Heart left ventricle (tissue), 13 donors: Measurements from ENCODE around the gene ANK3.

Source experiments
- POLR2A ChIP-seq, 2 donors: fragments of 450-650 bp; IDR thresholded peaks; one replicate each; pipeline ENCODE4 v1.6.1; 2017; ENCODE audit warnings: antibody characterized with exemption in 2 of 2, mild to moderate bottlenecking in 2 of 2, moderate library complexity in 2 of 2
- TF ChIP-seq, protein P1 (sequence below), 12 donors: fragments of 200-600 bp; sonication (generic) in 4 of 12; IDR thresholded peaks; one replicate each; pipeline versions ENCODE4 v1.5.0 to v1.8.0; 2018 to 2022; ENCODE audit warnings: antibody characterized with exemption in 12 of 12, mild to moderate bottlenecking in 5 of 12
- donor health status: ischemic (EF 13 %, LVEDD 7.1; RV severe dilation, severe dysfunction).
- donor health status: DM: no; HTN: yes; CAD: no.
- donor health status: DM: no; HTN: no; CAD: no.
- donor health status: ischemic (EF 25% LVEDD 6.9; RV normal size, moderate dysfunction).
- donor health status: ischemic (EF 25% LVEDD 5.7; RV mildly dilated, moderate dysfunction).
- donor health status: ischemic (EF 35%, LVEDD 5.7; RV mildly dilated, moderate dysfunction).
- donor health status: nonischemic (EF 11% LVEDD 7.7; RV severe dilation, severe dysfunction).
- donor health status: DM: yes; HTN: yes; CAD: no.
- donor health status: PGD.
- donor health status: ischemic (EF 29% LVEDD 5.4; RV normal size, mild dysfunction).
- donor health status: nonischemic (EF 23%, LVEDD 6.1; RV moderate dilation, normal function).

GRCh38 chr10:60425392-60426110 lies 35.9 kb upstream of the ANK3 start:
- no peak for TF ChIP-seq POLR2A (IDR thresholded peaks at IDR 0.05)
- TF ChIP-seq, protein P1, sequence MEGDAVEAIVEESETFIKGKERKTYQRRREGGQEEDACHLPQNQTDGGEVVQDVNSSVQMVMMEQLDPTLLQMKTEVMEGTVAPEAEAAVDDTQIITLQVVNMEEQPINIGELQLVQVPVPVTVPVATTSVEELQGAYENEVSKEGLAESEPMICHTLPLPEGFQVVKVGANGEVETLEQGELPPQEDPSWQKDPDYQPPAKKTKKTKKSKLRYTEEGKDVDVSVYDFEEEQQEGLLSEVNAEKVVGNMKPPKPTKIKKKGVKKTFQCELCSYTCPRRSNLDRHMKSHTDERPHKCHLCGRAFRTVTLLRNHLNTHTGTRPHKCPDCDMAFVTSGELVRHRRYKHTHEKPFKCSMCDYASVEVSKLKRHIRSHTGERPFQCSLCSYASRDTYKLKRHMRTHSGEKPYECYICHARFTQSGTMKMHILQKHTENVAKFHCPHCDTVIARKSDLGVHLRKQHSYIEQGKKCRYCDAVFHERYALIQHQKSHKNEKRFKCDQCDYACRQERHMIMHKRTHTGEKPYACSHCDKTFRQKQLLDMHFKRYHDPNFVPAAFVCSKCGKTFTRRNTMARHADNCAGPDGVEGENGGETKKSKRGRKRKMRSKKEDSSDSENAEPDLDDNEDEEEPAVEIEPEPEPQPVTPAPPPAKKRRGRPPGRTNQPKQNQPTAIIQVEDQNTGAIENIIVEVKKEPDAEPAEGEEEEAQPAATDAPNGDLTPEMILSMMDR (IDR thresholded peaks at IDR 0.05): no peak
